Thyroid gland (tissue), 4 donors: ENCODE measurements around the gene PDE4B. TPM values are rescaled to one million over a fixed set of nuclear protein-coding genes. Genes with fewer than 3 reads are reported as not detected.

Experiments
- DNase-seq, 2 donors: peaks; one replicate each; pipeline ENCODE4 v3.0.0-alpha.2; 2019
- H3K27ac ChIP-seq, 3 donors: fragments of 200-600 bp; sonication (generic); 1 replicate in 2 of 3; 2 replicates in 1 of 3; pipeline ENCODE4 v1.5.1; 2016 to 2019; ENCODE audit warnings: mild to moderate bottlenecking in 1 of 3, moderate library complexity in 1 of 3
- H3K27me3 ChIP-seq: fragments of 200-600 bp; sonication (generic); one replicate; pipeline ENCODE4 v1.5.1; 2019
- H3K36me3 ChIP-seq, 2 donors: fragments of 200-600 bp; sonication (generic); one replicate each; pipeline ENCODE4 v1.5.1; 2016 to 2019
- H3K4me1 ChIP-seq, 2 donors: fragments of 200-600 bp; sonication (generic); one replicate each; pipeline ENCODE4 v1.5.1; 2017 to 2019
- H3K4me3 ChIP-seq, 3 donors: fragments of 200-600 bp; sonication (generic); replicated peaks in 1 of 3; 1 replicate in 2 of 3; 2 replicates in 1 of 3; pipeline ENCODE4 v1.5.1; 2016; ENCODE audit warnings: mild to moderate bottlenecking in 1 of 3
- H3K9me3 ChIP-seq: fragments of 200-600 bp; sonication (generic); one replicate; pipeline ENCODE4 v1.5.1; 2017
- POLR2A ChIP-seq, 2 donors: fragments of 450-650 bp; IDR thresholded peaks; one replicate each; pipeline ENCODE4 v1.6.1; 2017; ENCODE audit warnings: antibody characterized with exemption in 2 of 2, mild to moderate bottlenecking in 2 of 2, moderate library complexity in 1 of 2
- WGBS, 2 donors: methylation state at CpG; one replicate each; pipeline ENCODE4 v1.1.5; 2017; 5-methylcytosine and 5-hydroxymethylcytosine counted together
- intact Hi-C: fragments of 100-400 bp; cut with DNase I; formaldehyde crosslinking; loops from one replicate; pipeline ENCODE4 v1.15.1; 2023
- small RNA-seq: library from RNA; depleted of rRNA; stranded (forward); fragments of <200 nt; gene quantifications from one replicate; pipeline ENCODE3, GENCODE V24; 2016
- total RNA-seq, 4 donors: library from RNA; depleted of rRNA; stranded (reverse); fragments of >200 nt; gene quantifications; one replicate each; pipeline ENCODE4 v1.2.3, GENCODE V29; 2016
- TF ChIP-seq, protein P1 (sequence below), 6 experiments: fragments of 200-600 bp in 3 of 6; fragments of 450-650 bp in 3 of 6; sonication (generic) in 3 of 6; IDR thresholded peaks; one replicate each; pipeline ENCODE4 v1.5.1; 2016 to 2019; ENCODE audit warnings: antibody characterized with exemption in 6 of 6, mild to moderate bottlenecking in 2 of 6, inconsistent platforms in 1 of 6, moderate library complexity in 1 of 6

Gene PDE4B
- total RNA-seq, 4 donors from 2014 or later, result 9.6 to 21.3 (median 15.0) TPM

DNA sequence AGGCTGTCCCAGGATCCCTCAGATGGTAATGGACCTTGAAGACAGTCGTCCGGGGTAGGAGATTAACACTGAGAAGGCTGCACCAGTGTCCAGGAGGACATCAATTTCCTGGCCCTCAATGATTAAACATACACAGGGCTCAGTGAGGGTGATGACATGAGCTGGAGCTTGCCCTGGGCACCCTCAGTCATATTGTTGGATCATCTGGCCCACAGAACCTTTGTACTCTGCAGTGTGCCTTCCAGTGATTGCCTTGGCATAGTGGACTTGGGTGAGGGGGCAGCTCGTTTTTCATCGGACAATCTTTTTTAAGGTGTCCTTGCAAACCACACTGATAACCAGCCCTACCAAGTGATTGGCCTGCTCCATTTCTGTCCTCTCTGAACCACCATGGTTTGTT lies 630.1 kb downstream of the PDE4B start:
- Histone ChIP-seq H3K36me3 (no peaks in the 10 kb centered on the region), H3K4me3 (no peak overlapping the region), H3K9me3 (no peaks in the 10 kb centered on the region), H3K27me3 (no peaks in the 10 kb centered on the region), H3K27ac (no peak overlapping the region), H3K4me1 (no peaks in the 10 kb centered on the region)
- intact Hi-C loops, result no loop called here
- no peak for DNase-seq
- TF ChIP-seq, protein P1, sequence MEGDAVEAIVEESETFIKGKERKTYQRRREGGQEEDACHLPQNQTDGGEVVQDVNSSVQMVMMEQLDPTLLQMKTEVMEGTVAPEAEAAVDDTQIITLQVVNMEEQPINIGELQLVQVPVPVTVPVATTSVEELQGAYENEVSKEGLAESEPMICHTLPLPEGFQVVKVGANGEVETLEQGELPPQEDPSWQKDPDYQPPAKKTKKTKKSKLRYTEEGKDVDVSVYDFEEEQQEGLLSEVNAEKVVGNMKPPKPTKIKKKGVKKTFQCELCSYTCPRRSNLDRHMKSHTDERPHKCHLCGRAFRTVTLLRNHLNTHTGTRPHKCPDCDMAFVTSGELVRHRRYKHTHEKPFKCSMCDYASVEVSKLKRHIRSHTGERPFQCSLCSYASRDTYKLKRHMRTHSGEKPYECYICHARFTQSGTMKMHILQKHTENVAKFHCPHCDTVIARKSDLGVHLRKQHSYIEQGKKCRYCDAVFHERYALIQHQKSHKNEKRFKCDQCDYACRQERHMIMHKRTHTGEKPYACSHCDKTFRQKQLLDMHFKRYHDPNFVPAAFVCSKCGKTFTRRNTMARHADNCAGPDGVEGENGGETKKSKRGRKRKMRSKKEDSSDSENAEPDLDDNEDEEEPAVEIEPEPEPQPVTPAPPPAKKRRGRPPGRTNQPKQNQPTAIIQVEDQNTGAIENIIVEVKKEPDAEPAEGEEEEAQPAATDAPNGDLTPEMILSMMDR (IDR thresholded peaks at IDR 0.05), result no peak
- TF ChIP-seq POLR2A (IDR thresholded peaks at IDR 0.05), result no peak
- WGBS, 2 donors, result 82 to 94% methylated on average over 4 of the region's 4 CpGs

Small RNAs within 50 kb of the gene (small RNA-seq; reads per million reads assigned to genes)
- not detected for gene RN7SL854P
- gene RNU4-88P, result not detected
